ENCODE data around the gene HADH. TPM values are rescaled to one million over a fixed set of nuclear protein-coding genes. Genes with fewer than 3 reads are reported as not detected.

Gene HADH
- polyA plus RNA-seq, 2 of the 4 experiments (the other 2 are of a cell fraction) = 22.7 to 23.7 TPM

GRCh38 chr4:108058685-108059440, 69.2 kb downstream of the HADH start:
- 62% methylated on average over 11 of the region's 11 CpGs for WGBS (ENCODE audit: missing lambda C conversion rate)
- FAIRE-seq = no peak
- DNase-seq (ENCODE audit: low read depth in 1 of 2, low spot score in 1 of 2) = no peak
- H3K27ac ChIP-seq = no peak overlapping the region
- no peak overlapping the region for H3K4me3 ChIP-seq
- ATAC-seq = no peak
- H3K9me3 ChIP-seq = no peaks in the 10 kb centered on the region
- no peak overlapping the region for H3K4me2 ChIP-seq
- TF ChIP-seq HDAC2 (IDR thresholded peaks at IDR 0.05) (no peak), JUNB (IDR thresholded peaks at IDR 0.05) (no peak), SREBF2 (IDR thresholded peaks at IDR 0.05) (no peak), RARB (CRISPR knock-in tag; IDR thresholded peaks at IDR 0.05) (no peak), BHLHE40 (IDR thresholded peaks at IDR 0.05; ENCODE audit: low read depth, low read length) (no peak), MAZ (IDR thresholded peaks at IDR 0.05; ENCODE audit: borderline replicate concordance, low read depth, low read length) (no peak), ZFP36 (IDR thresholded peaks at IDR 0.05; ENCODE audit: borderline replicate concordance, partially characterized antibody) (no peak), ZNF302 (CRISPR knock-in tag; IDR thresholded peaks at IDR 0.05) (no peak), BCL3 (IDR thresholded peaks at IDR 0.05) (no peak), EHMT2 (IDR thresholded peaks at IDR 0.05; ENCODE audit: low read depth) (no peak), EHF (CRISPR knock-in tag; IDR thresholded peaks at IDR 0.05) (no peak), TP53 (CRISPR knock-in tag; IDR thresholded peaks at IDR 0.05) (no peak), ZC3H11A (IDR thresholded peaks at IDR 0.05) (no peak), MYC (IDR thresholded peaks at IDR 0.05; ENCODE audit: borderline replicate concordance, low read length) (no peak), PHF8 (IDR thresholded peaks at IDR 0.05; ENCODE audit: borderline replicate concordance, low read depth) (no peak)
- TF ChIP-seq, protein P1, sequence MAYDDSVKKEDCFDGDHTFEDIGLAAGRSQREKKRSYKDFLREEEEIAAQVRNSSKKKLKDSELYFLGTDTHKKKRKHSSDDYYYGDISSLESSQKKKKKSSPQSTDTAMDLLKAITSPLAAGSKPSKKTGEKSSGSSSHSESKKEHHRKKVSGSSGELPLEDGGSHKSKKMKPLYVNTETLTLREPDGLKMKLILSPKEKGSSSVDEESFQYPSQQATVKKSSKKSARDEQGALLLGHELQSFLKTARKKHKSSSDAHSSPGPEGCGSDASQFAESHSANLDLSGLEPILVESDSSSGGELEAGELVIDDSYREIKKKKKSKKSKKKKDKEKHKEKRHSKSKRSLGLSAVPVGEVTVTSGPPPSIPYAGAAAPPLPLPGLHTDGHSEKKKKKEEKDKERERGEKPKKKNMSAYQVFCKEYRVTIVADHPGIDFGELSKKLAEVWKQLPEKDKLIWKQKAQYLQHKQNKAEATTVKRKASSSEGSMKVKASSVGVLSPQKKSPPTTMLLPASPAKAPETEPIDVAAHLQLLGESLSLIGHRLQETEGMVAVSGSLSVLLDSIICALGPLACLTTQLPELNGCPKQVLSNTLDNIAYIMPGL (CRISPR knock-in tag; IDR thresholded peaks at IDR 0.05; ENCODE audit: borderline replicate concordance) = no peak
- TF ChIP-seq, protein P2, sequence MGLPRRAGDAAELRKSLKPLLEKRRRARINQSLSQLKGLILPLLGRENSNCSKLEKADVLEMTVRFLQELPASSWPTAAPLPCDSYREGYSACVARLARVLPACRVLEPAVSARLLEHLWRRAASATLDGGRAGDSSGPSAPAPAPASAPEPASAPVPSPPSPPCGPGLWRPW (IDR thresholded peaks at IDR 0.05) = no peak
- ChIA-PET POLR2A (no interaction called here), CTCF (interaction anchor here (1.5 kb wide), 1 partner anchor 514 kb away, joined by 5 read pairs; no protein-coding TSS in a partner anchor)
- no peaks in the 10 kb centered on the region for H3K4me1 ChIP-seq

DNA sequence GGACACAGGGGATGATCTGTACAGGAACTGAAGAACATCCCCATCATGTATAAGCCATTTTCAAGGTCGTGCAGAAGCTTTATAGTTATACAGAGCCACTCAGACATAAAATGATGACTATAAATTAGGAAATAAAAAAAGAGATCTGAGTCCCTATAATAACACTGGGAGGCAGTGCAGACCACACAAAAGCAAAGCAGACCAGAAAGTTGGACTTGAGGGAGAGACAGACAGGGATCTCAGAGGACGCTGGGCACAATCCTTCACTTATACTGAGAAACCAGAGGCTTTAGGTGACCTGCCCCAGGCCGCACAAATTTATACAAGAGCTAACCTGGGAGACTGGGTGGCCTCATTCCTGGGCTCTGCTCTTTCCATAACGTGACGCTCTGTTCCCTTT, 70.5 kb downstream of the HADH start:
- no peaks in the 10 kb centered on the region for H3K4me1 ChIP-seq
- ATAC-seq = peak; percentile 47 to 56; a peak in 3 of 6 replicates
- WGBS (ENCODE audit: missing lambda C conversion rate) = 44% methylated on average over 5 of the region's 5 CpGs
- FAIRE-seq = no peak
- peak in 1 of 2 experiments; percentile 46; a peak in 4 of 5 replicates for TF ChIP-seq RAD21 (conservative IDR thresholded peaks at IDR 0.05 in 1 of 2, IDR thresholded peaks at IDR 0.05 in 1 of 2)
- TF ChIP-seq SMC3 (IDR thresholded peaks at IDR 0.05) = peak; percentile 29; the same call in 1 of the 3 replicates
- TF ChIP-seq, protein P3, sequence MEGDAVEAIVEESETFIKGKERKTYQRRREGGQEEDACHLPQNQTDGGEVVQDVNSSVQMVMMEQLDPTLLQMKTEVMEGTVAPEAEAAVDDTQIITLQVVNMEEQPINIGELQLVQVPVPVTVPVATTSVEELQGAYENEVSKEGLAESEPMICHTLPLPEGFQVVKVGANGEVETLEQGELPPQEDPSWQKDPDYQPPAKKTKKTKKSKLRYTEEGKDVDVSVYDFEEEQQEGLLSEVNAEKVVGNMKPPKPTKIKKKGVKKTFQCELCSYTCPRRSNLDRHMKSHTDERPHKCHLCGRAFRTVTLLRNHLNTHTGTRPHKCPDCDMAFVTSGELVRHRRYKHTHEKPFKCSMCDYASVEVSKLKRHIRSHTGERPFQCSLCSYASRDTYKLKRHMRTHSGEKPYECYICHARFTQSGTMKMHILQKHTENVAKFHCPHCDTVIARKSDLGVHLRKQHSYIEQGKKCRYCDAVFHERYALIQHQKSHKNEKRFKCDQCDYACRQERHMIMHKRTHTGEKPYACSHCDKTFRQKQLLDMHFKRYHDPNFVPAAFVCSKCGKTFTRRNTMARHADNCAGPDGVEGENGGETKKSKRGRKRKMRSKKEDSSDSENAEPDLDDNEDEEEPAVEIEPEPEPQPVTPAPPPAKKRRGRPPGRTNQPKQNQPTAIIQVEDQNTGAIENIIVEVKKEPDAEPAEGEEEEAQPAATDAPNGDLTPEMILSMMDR (IDR thresholded peaks at IDR 0.05) = 0 out of 3 replicates have a peak, but pooled peaks have one; percentile 25
- TF ChIP-seq BCL3 (IDR thresholded peaks at IDR 0.05) = no peak
- peak; percentile 6 to 26 for DNase-seq (ENCODE audit: low read depth in 1 of 2, low spot score in 1 of 2)
- no peaks in the 10 kb centered on the region for H3K9me3 ChIP-seq
- POLR2A ChIA-PET = no interaction called here
- CTCF ChIA-PET = interaction anchor here (1.0 to 1.6 kb wide), 6 partner anchors 21 to 514 kb away, joined by 3 to 5 read pairs (median 4); no protein-coding TSS in a partner anchor
- H3K4me2 ChIP-seq = no peak overlapping the region
- H3K27ac ChIP-seq = no peak overlapping the region
- no peak overlapping the region for H3K4me3 ChIP-seq
